ENCODE measurements around the gene ETV5.

- TF ChIP-seq, protein P1, sequence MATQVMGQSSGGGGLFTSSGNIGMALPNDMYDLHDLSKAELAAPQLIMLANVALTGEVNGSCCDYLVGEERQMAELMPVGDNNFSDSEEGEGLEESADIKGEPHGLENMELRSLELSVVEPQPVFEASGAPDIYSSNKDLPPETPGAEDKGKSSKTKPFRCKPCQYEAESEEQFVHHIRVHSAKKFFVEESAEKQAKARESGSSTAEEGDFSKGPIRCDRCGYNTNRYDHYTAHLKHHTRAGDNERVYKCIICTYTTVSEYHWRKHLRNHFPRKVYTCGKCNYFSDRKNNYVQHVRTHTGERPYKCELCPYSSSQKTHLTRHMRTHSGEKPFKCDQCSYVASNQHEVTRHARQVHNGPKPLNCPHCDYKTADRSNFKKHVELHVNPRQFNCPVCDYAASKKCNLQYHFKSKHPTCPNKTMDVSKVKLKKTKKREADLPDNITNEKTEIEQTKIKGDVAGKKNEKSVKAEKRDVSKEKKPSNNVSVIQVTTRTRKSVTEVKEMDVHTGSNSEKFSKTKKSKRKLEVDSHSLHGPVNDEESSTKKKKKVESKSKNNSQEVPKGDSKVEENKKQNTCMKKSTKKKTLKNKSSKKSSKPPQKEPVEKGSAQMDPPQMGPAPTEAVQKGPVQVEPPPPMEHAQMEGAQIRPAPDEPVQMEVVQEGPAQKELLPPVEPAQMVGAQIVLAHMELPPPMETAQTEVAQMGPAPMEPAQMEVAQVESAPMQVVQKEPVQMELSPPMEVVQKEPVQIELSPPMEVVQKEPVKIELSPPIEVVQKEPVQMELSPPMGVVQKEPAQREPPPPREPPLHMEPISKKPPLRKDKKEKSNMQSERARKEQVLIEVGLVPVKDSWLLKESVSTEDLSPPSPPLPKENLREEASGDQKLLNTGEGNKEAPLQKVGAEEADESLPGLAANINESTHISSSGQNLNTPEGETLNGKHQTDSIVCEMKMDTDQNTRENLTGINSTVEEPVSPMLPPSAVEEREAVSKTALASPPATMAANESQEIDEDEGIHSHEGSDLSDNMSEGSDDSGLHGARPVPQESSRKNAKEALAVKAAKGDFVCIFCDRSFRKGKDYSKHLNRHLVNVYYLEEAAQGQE (IDR thresholded peaks at IDR 0.05; ENCODE audit: borderline replicate concordance) = no peak
- TF ChIP-seq, protein P1 (CRISPR knock-in tag; IDR thresholded peaks at IDR 0.05; ENCODE audit: low read depth) = no peak
- TF ChIP-seq RAD21 (CRISPR knock-in tag; conservative IDR thresholded peaks at IDR 0.05 in 1 of 2, IDR thresholded peaks at IDR 0.05 in 1 of 2) (no peak), TAF1 (IDR thresholded peaks at IDR 0.05; ENCODE audit: control insufficient read depth, extremely low read depth, insufficient read depth, low read length, severe bottlenecking) (no peak)
- TF ChIP-seq, protein P2, sequence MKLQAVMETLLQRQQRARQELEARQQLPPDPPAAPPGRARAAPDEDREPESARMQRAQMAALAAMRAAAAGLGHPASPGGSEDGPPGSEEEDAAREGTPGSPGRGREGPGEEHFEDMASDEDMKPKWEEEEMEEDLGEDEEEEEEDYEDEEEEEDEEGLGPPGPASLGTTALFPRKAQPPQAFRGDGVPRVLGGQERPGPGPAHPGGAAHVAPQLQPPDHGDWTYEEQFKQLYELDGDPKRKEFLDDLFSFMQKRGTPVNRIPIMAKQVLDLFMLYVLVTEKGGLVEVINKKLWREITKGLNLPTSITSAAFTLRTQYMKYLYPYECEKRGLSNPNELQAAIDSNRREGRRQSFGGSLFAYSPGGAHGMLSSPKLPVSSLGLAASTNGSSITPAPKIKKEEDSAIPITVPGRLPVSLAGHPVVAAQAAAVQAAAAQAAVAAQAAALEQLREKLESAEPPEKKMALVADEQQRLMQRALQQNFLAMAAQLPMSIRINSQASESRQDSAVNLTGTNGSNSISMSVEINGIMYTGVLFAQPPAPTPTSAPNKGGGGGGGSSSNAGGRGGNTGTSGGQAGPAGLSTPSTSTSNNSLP (IDR thresholded peaks at IDR 0.05; ENCODE audit: borderline replicate concordance, low read depth, low read length) = no peak
- TF ChIP-seq, protein P3, sequence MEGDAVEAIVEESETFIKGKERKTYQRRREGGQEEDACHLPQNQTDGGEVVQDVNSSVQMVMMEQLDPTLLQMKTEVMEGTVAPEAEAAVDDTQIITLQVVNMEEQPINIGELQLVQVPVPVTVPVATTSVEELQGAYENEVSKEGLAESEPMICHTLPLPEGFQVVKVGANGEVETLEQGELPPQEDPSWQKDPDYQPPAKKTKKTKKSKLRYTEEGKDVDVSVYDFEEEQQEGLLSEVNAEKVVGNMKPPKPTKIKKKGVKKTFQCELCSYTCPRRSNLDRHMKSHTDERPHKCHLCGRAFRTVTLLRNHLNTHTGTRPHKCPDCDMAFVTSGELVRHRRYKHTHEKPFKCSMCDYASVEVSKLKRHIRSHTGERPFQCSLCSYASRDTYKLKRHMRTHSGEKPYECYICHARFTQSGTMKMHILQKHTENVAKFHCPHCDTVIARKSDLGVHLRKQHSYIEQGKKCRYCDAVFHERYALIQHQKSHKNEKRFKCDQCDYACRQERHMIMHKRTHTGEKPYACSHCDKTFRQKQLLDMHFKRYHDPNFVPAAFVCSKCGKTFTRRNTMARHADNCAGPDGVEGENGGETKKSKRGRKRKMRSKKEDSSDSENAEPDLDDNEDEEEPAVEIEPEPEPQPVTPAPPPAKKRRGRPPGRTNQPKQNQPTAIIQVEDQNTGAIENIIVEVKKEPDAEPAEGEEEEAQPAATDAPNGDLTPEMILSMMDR (IDR thresholded peaks at IDR 0.05 in 2 of 3, conservative IDR thresholded peaks at IDR 0.05 in 1 of 3; ENCODE audit: insufficient read depth in 2 of 3, low read depth in 1 of 3, low read length in 3 of 3) = no peak
These were observed 32.9 kb upstream of the ETV5 start for GRCh38 chr3:186141790-186142189.

Data from K562 (cell line).